Activated CD4-positive, alpha-beta T cell treated with anti-CD3 and anti-CD28 coated beads for 48 hours (primary cell): ENCODE data around the gene MNS1.
"Not testable (repeated sequence)": the region's sequence is repeated elsewhere in the genome, so short reads cannot be mapped to it uniquely, and the experiment has no call there.

ENCODE experiments used
- DNase-seq: peaks from one replicate; pipeline ENCODE4 v3.0.0-alpha.2; 2020

MNS1 gene

GRCh38 chr15:56442354-56442753, 22.6 kb downstream of the MNS1 start:
- DNase-seq = no peak

- DNase-seq = no peak
Observed at GRCh38 chr15:56440214-56440770, 24.6 kb downstream of the MNS1 start.

GRCh38 chr15:56432304-56432703, 32.6 kb downstream of the MNS1 start:
- no peak for DNase-seq

DNA sequence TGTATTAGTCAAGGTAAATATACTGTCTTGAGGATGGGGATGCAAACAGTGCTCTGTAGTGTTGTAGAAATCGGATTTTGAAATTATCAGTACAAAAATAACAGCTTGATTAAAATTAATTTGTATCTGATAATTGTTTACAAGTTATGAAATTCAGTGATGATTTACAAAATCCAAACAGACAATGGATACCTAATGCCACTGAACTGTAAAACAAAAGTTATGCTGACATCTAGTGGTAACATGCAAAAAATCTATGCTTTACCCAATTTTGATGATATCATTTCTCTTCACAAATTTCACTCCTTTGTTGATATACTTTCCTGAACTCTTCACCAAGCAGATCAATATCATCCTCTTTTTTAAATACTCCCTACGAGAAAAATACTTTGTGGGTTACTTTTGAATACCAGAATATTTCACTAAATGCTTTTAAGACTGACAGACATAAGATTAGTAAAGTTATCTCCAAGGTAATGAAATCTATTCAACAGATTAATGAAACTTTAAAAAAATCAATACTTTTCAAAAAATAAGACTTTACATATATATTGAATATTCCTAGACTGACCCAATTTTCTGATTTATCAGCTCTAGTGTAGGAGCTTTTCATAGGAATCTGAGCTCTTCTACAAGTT, 36.0 kb downstream of the MNS1 start:
- DNase-seq = no peak

GRCh38 chr15:56425976-56426375, 39.0 kb downstream of the MNS1 start:
- no peak for DNase-seq

GRCh38 chr15:56425276-56425675, 39.7 kb downstream of the MNS1 start:
- DNase-seq = no peak

GRCh38 chr15:56413114-56413733, 51.7 kb downstream of the MNS1 start:
- DNase-seq = not testable (repeated sequence)

DNA sequence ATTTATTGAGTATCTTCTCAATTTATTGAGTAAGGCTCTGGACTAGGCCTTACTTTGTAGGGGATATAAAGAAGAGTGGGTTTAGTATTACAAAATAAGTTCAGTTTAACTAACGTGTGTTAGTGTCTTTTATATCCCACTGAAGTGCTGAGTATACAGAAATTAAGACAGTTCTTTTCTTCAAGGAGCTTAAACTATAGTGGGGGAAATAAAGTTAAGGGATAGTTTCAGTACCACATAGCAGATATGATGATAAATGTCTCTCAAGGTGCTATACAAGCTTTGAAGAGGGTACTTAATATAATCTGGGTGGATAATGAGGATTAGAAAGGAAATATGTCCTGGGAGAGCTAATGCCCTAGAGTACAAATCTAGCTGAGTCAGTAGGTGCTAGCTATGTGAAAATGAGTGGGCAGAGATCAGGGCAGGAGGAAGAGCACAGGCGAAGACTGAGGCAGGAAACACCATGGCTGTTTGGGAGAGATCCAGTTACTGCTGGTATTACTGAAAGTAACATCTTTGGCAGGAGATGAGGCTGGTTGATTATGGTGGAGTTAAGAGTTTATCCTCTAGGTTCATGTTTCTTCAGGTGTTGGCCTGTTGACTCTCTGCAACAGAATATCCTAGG, 53.7 kb downstream of the MNS1 start:
- DNase-seq = no peak

- no peak for DNase-seq
Observed at GRCh38 chr15:56410721-56411120, 54.2 kb downstream of the MNS1 start.

- not testable (repeated sequence) for DNase-seq
Observed at GRCh38 chr15:56399209-56399608, 65.7 kb downstream of the MNS1 start.

DNA sequence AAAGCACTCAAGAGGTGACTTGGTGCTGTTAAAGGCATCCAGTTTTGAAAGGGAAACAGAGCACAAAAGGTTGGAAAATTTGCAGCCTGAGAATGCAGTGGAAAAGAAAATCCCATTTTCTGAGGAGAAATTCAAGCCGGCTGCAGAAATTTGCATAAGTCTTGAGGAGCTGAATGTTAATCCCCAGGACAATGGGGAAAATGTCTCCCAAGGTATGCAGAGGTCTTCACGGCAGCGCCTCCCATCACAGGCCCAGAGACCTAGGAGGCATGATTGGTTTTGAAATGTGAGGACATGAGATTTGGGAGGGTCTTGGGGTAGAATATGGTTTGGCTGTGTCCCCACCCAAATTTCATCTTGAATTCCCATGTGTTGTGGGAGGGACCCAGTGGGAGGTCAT, 67.6 kb downstream of the MNS1 start:
- DNase-seq = not testable (repeated sequence)

DNA sequence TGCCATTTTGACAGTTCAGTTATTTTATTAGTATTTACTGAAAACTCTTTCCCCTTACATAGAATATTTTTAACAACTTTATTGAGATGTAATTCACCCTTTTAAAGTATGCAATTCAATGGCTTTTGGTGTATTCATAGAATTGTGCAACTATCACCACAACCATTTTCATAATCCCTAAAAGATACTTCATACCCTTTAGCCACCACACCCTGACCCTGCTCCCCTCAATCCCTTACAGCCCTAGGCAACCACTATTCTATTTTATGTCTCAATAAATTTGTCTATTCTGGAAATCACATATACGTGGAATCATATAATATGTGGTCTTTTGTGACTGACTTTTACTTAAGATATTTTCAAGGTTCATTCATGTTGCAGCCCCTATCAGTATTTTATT, 70.0 kb downstream of the MNS1 start:
- DNase-seq = no peak

- no peak for DNase-seq
Observed at GRCh38 chr15:56393277-56393676, 71.7 kb downstream of the MNS1 start.

DNA sequence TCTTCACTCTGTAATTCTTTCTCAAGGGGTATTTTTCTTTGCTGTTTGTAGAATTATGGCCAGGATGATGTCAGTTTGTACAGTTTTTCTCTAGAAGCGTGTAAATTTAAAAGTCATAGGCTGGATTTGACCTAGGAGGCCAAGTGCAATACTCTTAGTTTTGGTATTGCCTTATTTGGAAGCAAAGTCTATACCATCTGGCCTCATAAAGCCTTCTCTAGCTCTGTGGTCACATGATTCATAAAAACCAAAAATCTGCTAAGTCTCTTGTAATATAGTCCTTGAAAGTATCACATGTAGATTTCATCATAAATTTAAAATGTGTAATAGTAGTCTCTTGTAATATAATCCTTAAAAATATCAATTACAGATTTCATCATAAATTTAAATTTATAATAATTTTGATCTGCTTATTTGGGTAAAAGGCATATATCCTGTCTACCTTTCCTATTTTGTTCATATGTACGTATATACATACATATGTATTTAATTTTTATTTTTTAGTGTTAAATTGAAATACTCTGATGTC, 74.1 kb downstream of the MNS1 start:
- DNase-seq = no peak

DNA sequence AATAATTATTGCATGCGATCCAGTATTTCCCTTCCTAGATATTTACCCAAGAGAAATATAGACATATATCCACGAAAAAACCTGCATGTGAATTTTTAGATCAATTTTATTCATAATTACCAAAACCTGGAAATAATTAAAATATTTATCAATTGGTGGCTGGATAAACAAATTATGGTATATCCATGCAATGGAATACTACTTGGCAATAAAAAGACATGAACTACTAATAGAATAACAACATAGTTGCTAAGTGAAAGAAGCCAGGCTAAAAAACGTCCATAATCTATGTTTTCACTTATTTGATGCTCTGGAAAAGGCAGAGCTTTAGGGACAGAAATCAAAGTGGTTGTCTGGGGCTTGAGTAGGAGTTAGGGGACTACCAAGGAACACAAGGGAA, 79.0 kb downstream of the MNS1 start:
- DNase-seq = no peak

DNA sequence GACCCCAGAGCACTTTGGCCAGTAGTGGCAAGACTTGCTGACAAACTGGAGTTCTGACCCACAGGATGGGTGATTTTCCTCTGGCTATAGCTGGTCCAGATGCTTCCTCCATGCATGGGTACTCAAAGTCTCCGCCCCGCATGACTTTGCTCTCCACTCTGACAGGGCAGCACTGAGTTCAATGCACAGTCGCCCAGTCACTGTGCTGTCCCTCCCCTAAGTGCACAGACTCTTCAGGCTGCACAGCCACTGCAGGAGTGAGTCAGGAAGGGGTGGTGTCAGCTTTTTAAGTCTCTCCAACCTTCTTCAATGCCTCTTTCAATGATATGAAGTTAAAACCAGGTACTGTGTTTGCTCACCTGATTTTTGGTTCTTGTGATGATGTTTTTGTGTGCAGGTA, 81.9 kb downstream of the MNS1 start:
- DNase-seq = no peak
